A549 treated with CpdA at 1 μM for 4 hours (cell line): Measurements from ENCODE around the gene KIFAP3. TPM values are rescaled to one million over a fixed set of nuclear protein-coding genes. Genes with fewer than 3 reads are reported as not detected.

Experiments
- total RNA-seq: library from RNA; stranded (reverse); fragments of 200-300 nt; extraction: Qiagen RNA extraction; gene quantifications from 5 replicates; pipeline ENCODE4 v1.2.3, GENCODE V29; 2022; ENCODE audit warnings: low read depth

KIFAP3 gene
- total RNA-seq = 11.1 to 13.5 TPM (median 12.4 TPM) in 5 replicates

GRCh38 chr1:170074250-170075157, at the start of gene KIFAP3:
KIFAP3 (minus strand) TSS chr1:170074695; CDS start chr1:170074467, 228 bp downstream.

GRCh38 chr1:169893645-169894423, 180.7 kb downstream of the KIFAP3 start, which contains the start of gene SCYL3:
SCYL3 (minus strand) TSS chr1:169893896; CDS start chr1:169888840, 5,056 bp downstream.

Other genes with a start within 250 kb of the KIFAP3 start
- gene SCYL3, start 180.8 kb downstream of the KIFAP3 start, total RNA-seq = 2.6 to 4.0 TPM (median 3.2 TPM) in 5 replicates
- gene NTMT2, start 71.3 kb upstream of the KIFAP3 start, total RNA-seq = not detected in 5 replicates